KG1 (cell line): ENCODE measurements around the gene TTC38.

Source experiments
- DNase-seq: peaks from one replicate; lab custom pipeline; 2025; lab: John Stamatoyannopoulos, UW

TTC38 gene

DNA sequence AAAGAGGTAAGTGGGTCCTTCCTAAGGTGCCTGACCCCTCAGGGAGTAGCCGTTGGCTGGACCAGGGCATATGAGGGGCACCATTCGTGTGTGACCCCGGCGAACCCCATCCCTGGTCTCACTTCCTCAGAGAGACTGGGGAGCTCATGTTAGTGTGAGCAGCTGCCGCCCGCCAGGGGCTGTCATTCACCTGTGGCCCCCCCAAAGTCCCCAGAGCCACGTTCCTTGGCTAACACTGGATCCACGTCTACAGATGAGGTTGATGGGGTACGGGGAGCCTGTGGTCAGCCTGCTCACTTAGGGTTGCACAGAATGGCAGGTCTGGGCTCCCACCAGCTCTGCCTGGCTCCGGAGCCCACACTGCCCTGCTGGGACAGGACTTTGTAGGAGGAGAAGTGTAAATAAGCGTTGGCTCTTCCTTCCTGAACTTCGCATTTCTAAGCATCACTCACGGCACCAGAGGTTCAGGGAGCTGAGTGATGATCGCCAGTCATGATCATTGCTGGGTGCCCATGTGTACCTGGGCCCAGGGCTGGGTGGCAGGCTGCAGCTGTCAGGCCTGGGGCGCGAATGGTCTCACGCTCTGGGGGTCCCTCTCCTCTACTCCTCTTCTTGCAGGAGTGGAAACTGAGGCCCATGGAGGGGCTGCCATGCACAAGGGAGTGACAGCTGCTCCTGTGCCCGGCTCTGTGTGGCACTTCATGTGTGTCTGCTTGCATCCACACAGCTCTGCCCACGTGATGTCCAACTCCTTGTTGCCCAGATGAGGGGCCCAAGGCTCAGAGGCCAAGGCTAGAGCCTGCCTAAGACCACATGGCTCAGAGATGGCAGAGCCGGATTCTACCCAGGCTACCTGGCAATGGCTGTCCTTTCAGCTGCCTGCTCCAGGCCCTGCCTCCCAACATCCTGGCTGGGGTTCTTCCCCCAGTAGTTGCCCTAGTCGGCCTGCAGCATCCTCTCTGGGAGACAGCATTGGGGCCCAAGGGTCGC, 11.1 kb downstream of the TTC38 start:
- no peak for DNase-seq

DNA sequence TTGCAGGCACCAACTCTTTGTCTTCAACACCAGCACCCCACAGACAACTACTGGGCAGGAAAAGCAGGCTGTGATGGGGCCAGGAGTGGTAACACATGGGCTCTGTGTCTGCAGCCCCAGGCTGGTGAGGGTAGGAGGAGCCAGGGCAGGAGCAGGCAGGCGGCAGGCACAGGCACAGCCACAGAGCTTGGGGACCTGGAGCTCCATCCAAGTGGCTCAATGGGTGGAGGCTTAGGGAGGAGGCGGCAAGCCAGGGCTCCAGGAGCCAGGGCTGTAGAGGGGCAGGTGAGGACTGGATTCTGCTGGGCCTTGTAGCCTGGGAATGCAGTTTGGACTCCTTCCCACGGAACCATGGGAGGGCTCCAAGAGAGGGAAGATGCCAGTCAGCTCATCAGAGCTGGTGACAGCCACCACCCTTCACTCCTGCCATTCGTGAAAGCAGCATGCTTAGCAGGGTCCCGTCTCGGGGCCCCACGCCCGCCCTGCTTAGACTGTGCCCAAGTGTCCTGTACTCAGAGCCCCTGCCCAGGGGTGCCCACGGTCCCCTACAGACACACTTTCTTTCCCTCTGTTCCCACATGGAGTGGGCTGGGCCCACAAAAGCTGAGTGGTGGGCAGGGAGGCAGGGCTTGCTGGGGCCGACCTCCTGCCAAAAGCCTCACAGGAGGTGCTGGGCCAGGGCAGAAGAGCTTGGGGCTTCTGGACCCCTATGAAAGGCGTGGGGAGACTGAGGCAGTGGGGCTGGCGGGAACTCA, 12.4 kb downstream of the TTC38 start:
- no peak for DNase-seq

DNA sequence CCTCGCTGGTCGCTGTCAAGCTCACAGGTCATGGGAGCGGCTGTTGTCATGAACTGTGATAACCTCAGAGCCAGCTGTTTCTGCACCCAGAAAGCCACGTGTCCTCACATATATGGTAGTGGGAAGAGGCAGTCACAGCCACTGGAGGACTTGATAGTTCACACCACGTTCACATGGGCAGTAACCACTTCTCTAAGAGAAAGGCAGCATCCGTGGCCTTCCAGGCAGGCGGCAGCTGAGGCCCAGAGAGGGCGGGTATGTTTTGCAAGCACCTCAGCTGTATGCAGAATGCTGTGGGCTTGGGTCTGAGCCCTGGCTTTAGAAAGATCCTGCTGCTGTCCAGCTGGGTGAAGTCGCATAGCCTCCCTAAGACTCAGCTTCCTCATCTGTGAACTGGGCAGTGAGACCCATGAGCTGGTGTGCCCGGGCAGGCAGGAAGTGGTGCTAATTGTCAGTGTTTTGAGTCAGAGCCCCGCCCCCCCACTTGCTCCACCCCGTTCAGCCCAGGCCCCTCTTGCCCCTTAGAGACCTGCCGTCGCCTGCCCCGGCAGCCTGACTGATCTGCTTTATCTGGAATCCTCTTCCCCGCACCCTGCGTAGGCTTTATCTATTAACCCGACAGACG, 13.3 kb downstream of the TTC38 start:
- no peak for DNase-seq

DNA sequence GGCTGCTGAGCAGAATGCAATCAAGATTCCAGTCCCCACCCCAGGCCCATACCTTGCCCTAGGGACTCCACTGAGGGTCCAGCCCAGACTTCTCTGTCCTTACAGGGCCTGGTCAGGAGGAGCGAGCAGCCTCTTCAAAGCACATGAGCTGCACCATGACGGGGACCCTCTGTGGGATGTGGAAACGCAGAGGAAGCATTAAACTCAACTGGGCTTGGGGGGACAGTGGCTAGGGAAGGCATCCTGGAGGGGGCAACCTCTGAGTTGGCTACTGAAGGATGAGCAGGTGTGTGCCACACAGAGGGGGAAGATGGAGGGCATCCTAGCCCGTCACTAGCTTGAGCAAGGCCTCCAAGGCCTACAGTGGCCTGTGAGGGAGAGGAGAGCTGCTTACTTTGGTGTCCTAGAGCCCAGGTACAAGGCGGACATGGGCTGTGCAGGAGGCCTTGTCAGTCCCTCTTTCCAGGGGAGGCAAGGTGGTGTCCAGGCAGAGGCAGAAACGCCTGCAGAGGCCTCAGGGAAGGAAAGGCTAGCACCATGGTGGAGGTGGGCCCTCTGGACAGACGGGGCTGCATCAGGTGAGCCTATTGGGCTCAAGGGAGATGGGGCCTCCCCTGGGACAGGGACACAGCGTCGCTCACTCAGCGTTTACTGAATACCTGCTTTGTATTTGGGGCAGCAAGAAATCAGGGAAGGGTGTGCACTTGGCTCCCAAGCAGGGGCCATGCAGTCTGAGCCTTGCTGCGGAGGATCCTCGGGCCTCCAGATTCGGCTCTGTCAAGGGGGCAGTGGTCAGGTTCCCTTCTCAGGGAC, 14.3 kb downstream of the TTC38 start:
- no peak for DNase-seq

DNA sequence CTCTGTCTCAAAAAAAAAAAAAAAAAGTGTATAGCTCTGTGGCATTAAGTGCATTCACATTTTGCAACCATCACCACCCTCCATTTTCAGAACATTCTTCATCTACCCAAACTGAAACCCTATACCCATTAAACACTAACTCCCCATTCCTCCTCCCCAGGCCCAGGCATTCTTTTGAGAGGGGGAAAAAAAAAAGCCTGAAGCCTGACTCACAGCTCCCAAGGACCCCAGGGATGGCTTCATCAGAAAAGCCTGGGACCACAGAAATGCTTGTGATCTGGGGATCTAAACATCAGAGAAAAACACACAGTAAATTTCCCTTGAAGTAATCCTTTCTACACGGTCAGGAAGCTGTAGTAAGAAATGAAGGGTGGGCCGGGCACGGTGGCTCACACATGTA, 18.2 kb downstream of the TTC38 start:
- no peak for DNase-seq

DNA sequence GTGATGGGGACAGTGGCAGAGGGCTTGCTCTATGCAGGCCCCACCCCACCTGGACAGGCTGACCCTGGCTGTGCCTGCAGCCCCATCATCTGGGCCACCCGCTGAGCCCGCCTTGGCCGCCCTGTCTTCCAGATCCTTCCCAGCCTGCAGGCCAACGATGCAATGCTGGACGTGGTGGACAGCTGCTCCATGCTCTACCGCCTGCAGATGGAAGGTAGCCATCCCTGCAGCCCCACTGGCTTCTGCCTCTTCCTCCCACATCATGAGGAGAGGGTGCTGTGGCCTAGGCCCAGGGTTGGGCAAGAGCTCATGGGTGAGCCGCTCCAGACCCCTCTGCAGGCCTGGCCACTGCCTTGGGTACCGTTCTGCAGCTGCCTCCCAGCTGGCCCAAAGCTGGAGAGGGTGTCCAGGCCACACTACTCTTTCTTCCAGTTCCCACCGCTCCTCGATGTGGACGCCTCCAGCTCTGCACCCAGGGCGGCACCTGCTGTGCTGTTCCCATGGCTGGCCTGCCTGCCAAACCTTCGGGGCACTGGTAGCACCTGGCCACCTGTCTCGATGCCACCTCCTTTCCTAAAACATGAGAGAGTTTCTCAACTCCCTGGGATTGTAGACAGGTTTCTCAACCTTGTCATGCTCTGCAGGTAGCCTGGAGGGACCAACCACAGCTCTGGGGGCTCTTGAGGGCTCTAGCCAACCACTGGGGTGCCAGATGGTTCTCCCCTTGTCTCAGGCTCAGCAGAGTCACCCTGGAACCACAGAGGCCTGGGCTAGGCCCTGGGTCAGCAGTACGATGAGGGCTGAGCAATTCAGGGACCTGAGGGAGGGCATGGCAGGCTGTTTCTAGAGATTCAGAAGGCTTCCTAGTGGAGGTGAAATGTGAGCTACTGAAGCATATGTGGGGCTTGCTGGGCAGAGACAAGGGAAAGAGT, 19.4 kb downstream of the TTC38 start:
- DNase-seq, result no peak

DNA sequence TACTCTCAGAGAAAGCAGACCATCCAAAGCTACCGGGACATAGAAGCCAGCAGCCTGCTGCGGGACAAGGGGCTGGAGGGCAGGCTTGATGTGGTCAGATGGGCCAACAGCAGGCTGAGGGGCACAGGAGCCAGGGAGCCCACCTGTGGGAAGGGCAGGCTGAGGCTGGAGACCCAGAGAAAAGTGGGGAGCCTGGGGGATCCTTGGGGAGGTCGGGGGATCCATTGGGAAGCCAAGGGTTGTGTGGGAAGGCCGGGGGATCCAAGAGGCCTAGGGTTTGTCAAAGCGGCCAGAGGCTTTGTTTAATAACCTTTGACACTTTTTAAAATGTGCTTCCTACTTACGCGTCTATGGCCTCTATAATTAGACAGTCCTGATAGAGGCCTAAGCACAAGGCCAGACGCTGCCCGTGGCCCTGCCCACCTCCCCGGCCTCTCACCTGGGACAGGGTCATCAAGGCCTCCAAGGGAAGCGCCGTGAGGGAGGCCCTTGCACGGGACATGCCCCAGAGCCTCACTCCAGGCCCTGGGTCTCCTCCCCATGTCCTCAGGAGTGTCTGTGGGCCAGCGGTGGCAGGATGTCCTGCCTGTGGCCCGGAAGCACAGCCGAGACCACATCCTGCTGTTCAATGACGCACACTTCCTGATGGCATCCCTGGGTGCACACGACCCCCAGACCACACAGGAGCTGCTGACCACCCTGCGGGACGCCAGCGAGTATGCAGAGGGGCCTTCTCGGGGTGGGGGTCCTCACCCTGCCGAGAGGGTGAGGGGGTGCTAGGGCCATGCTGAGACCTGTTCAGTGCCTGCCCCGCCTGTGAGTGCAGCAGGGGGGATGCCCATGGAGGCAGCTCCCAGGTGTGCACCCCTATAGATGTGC, 20.3 kb downstream of the TTC38 start:
- DNase-seq, result peak; percentile 70

DNA sequence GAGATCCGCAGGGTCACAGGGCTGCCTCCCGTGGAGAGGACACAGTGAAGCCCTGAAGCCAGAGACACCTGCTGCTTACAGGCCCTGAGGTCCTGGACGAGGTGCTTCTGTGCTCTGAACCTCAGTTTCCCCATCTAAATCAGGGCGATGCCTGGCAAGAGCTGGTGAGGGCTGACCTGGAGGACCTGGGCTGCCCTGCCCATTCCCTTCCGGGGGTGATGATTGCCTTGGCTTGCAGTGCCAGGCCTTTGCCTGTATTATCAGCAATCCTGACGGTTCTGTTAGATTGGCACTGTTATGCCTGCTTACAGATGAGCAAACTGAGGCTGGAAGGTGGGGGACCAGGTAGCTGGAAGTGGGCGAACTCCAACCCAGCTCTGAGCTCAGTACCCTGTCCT, 21.0 kb downstream of the TTC38 start:
- no peak for DNase-seq

DNA sequence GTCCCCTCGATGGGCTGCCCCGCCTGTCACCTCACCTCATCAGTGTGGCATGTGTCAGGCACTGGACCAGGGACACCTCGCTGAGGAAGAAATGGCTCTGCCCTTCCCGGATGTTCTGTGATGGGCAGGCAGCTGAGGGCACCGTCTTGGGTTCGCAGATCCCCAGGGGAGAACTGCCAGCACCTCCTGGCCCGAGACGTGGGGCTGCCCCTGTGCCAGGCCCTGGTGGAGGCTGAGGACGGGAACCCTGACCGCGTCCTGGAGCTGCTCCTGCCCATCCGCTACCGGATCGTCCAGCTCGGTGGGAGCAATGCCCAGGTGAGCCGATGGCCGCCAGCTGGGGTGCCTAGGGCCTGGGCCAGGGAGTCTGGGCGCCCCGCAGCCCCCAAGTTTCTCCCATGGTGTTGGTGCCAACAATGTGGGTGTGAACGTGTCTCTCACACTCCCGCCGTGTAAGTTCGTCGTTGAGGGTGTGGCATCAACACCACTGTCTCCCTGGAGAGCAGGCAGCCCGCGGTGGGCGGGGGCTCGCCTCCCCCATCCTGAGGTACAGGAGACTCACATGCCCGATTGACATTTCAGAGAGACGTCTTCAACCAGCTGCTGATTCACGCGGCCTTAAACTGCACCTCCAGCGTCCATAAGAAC, 21.6 kb downstream of the TTC38 start:
- no peak for DNase-seq

DNA sequence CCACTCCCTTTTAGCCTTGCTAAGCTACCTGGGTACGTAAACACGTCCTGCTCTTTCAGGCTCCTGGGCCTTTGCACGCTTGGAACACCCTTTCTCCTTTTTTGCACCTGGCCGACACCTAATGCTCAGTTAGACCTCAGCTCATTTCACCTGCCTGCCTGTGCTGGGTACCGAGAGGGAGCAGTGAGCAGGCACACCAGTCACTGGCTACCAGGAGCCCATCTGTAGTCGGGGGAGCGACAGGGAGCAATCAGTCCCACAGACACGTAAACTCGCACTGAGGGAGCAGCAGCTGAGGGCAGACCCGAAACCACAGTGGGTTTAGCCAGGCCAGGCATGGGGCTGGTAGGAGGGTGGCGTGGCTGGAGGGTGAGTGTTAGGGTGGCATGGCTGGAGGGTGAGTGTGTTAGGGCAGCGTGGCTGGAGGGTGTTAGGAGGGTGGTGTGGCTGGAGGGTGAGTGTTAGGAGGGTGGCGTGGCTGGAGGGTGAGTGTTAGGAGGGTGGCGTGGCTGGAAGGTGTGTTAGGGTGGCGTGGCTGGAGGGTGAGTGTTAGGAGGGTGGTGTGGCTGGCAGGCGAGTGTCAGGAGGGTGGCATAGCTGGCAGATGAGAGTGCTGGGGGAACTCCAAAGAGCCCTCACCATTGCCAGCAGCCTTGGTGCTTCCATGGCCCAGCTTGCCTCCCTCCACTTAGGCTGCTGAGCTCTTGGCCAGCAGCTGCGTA, 22.5 kb downstream of the TTC38 start:
- DNase-seq, result no peak

DNA sequence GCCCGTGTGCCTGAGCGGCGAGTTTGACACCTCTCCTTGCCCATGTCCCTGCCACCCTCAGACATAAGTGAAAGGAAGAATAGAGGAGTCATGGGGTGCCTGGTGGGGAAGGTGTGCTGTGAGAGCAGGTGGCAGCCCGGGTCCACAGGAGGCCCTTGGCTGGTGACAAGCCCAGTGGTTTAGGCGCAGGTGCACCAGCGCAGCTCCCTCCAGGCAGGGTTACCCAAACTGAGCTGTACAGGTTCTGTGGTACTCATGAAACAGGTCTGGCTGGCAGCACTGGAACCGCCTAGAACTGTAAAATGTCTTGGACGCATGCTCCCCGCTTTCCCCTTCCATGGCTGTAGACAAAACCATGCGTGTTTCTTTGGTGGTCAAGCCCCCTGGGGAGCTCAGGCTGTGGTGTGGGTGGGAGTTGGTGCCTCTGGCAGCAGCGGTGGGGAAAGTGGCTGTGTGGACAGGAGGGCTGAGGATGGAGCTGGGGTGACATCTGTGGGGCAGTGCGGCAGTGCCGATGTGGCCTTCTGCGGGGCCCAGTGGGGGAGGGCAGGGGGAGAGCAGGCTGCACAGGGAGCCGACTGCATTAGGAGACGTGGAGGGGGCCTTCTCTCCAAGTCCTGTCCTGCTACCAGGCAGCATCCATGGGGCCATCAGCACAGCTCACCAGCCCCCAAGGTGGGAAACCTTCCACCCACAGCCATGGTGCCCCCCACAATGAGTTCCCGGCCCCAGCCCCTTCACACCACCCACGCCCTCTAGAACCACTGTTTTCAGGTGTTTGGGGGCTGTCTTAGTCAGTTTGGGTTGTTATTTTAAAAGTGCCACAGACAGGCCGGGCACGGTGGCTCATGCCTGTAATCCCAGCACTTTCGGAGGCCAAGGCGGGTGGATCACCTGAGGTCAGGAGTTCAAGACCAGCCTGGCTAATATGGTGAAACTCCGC, 23.3 kb downstream of the TTC38 start:
- no peak for DNase-seq

DNA sequence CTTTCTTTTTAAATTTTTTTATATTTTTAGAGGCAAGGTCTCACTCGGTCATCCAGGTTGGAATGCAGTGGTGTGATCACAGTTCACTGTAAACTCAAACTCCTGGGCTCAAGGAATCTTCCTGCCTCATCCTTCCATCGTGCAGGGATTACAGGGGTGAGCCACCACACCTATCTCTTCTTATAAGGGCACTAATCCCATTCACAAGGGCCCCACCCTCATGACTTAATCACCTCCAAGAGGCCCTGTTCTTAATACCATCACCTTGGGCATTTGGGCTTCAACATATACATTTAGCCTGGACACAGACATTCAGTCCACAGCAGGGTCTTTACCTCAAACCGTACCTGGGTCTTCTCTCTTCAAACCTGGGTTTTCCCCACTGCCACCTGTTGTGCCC, 24.4 kb downstream of the TTC38 start:
- no peak for DNase-seq

DNA sequence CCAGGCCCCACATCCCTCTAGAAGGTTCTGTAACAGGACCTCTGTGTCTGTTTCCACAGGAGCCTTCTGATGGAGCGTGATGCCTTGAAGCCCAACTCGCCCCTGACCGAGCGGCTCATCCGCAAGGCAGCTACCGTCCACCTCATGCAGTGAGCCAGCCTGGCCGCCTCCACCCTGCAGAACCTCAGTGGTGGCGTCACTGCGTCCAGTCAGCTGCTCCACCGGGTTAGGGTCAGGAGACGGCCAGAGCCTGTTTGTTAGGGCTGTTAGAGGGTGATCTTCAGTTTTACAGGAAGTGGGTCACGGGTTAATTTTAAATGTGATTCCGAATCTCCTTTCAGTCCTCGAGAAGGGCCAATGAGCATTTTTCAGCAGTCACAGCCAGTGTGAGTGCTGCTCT, 24.9 kb downstream of the TTC38 start:
- DNase-seq, result no peak

DNA sequence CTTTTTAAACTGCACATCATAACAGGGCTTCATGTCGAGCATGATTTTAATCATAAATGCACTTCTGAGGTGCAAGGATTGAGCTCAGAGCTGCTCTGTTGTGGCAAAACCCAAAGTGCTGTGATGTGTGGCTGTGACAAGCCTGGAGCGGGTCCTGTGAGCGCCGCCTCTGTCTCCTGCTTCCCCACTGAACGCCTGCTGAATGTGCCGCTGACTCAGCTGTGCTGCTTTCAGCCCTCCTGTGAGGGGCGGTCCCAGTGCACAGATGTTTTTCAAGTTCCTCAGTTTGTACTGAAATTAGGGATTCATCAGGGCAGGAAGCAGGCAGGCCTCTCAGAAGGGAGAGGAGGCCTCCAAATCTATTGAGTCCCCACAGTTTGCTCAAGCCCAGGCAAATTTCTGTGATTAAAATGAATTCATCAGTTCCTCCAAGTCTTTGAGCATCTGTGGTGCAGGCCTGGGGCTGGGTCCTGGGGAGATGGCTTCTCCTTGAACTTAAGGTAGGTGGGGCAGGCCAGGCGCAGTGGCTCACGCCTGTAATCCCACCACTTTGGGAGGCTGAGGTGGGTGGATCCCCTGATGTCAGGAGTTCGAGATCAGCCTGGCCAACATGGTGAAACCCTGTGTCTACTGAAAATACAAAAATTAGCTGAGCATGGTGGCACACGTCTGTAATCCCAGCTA, 25.9 kb downstream of the TTC38 start:
- DNase-seq, result no peak

DNA sequence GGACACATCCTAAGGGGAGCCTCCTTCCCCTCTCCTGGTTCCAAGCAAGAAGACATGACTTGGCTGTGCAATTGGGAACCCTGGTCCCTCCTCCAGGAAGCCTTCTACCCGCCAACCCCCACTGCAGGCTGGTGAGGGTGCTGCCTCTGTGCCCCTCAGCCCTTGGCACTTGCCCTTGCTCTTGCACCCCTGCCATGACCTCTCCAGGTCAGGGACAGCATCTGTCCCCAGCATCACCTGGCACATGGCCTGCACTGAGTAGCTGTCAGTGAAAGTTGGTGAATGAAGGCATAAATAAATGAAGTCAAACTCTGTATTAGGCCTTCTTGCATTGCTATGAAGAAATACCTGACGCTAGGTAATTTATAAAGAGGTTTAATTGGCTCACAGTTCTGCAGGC, 27.0 kb downstream of the TTC38 start:
- DNase-seq, result no peak

DNA sequence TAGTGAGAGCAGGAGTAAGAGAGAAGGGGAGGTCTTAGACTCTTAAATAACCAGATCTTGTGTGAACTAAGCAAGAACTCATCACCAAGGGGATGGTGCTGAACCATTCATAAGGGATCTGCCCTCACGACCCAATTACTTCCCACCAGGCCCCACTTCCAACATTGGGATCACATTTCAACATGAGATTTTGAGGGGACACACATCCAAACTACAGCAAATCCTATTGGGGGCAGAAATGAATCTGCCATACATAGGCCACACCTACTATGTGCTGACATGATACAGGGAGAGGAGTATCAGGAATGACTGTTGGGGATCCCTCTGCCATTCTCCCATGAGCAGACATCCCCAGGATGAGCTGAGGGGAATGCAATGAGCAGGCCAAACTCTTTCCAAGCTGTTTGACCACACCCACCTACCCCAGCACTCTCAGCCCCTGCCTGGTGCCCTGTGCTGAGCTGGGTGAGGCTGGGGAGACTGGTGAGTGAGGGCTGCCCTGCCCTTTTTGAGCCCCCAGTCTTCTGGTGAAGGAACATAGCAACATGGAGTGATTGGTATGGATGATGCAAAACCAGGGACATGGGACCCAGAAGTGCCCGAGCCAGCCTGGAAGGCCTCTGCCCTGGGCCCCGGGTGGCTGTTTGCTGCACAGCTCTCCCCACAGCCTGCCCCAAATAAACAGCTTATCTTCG, 27.6 kb downstream of the TTC38 start:
- DNase-seq, result no peak
